HepG2 (cell line): ENCODE measurements around the gene SEC14L1. TPM values are rescaled to one million over a fixed set of nuclear protein-coding genes. Genes with fewer than 3 reads are reported as not detected.

Experiments used
- DMTF1 ChIP-seq: sonication (generic); formaldehyde crosslinking; IDR thresholded peaks from 2 replicates; pipeline ENCODE4 v1.4.0; 2020; ENCODE audit warnings: mild to moderate bottlenecking, missing genetic modification reagents
- E2F1 ChIP-seq: sonication (generic); formaldehyde crosslinking; IDR thresholded peaks from 2 replicates; pipeline ENCODE4 v1.5.0; 2020; ENCODE audit warnings: missing genetic modification reagents
- FOXO1 ChIP-seq: sonication (generic); formaldehyde crosslinking; IDR thresholded peaks from 2 replicates; pipeline ENCODE4 v1.4.0; 2020; ENCODE audit warnings: missing genetic modification reagents
- GZF1 ChIP-seq: sonication (generic); formaldehyde crosslinking; IDR thresholded peaks from 2 replicates; pipeline ENCODE4 v1.5.1; 2020; ENCODE audit warnings: mild to moderate bottlenecking, missing genetic modification reagents
- HNF4G ChIP-seq, 2 experiments: sonication (generic) in 1 of 2; formaldehyde crosslinking in 1 of 2; IDR thresholded peaks; 2 replicates each; pipeline versions ENCODE4 v1.4.0 to v1.6.1; 2011 to 2020; ENCODE audit warnings: borderline replicate concordance in 2 of 2, low read depth in 2 of 2, mild to moderate bottlenecking in 2 of 2, low read length in 1 of 2, missing genetic modification reagents in 1 of 2, moderate library complexity in 1 of 2
- MTF1 ChIP-seq: sonication (generic); formaldehyde crosslinking; IDR thresholded peaks from 2 replicates; pipeline ENCODE4 v1.5.0; 2020; ENCODE audit warnings: missing genetic modification reagents
- PHF21A ChIP-seq: sonication (generic); formaldehyde crosslinking; IDR thresholded peaks from 2 replicates; pipeline ENCODE4 v1.5.0; 2020; ENCODE audit warnings: mild to moderate bottlenecking, missing genetic modification reagents
- PLRG1 ChIP-seq: fragments of 450-650 bp; conservative IDR thresholded peaks from 2 replicates; pipeline ENCODE4 v1.6.1; 2016
- SCMH1 ChIP-seq: sonication (generic); formaldehyde crosslinking; IDR thresholded peaks from 2 replicates; pipeline ENCODE4 v1.9.0; 2021; ENCODE audit warnings: missing genetic modification reagents, mild to moderate bottlenecking, borderline replicate concordance
- SMAD9 ChIP-seq: sonication (generic); formaldehyde crosslinking; IDR thresholded peaks from 2 replicates; pipeline ENCODE4 v1.5.1; 2020; ENCODE audit warnings: mild to moderate bottlenecking, missing genetic modification reagents
- ZBTB10 ChIP-seq: sonication (generic); formaldehyde crosslinking; IDR thresholded peaks from 2 replicates; pipeline ENCODE4 v1.4.0; 2020; ENCODE audit warnings: missing genetic modification reagents, borderline replicate concordance
- ZBTB37 ChIP-seq: sonication (generic); formaldehyde crosslinking; IDR thresholded peaks from 2 replicates; pipeline ENCODE4 v1.4.0; 2020; ENCODE audit warnings: mild to moderate bottlenecking, missing genetic modification reagents
- ZFP41 ChIP-seq: sonication (generic); formaldehyde crosslinking; IDR thresholded peaks from 2 replicates; pipeline ENCODE4 v1.4.0; 2020; ENCODE audit warnings: mild to moderate bottlenecking, missing genetic modification reagents, borderline replicate concordance
- ZNF558 ChIP-seq: sonication (generic); formaldehyde crosslinking; IDR thresholded peaks from 2 replicates; pipeline ENCODE4 v1.9.0; 2022; ENCODE audit warnings: mild to moderate bottlenecking, missing genetic modification reagents, borderline replicate concordance
- ZNF616 ChIP-seq: sonication (generic); formaldehyde crosslinking; IDR thresholded peaks from 2 replicates; pipeline ENCODE4 v1.5.0; 2020; ENCODE audit warnings: low read depth, mild to moderate bottlenecking, missing genetic modification reagents
- ZNF678 ChIP-seq: sonication (generic); formaldehyde crosslinking; IDR thresholded peaks from 2 replicates; pipeline ENCODE4 v1.4.0; 2020; ENCODE audit warnings: mild to moderate bottlenecking, missing genetic modification reagents
- polyA plus RNA-seq, 8 experiments: library from polyadenylated mRNA; depleted of rRNA in 3 of 8; stranded (reverse) in 7 of 8; unstranded in 1 of 8; fragments of >200 nt; fragmentation: Illumina TruSeq in 4 of 8; extraction: Trizol in 4 of 8; gene quantifications; 2 replicates each; pipeline versions ENCODE4 v1.2.1 to v1.2.3, GENCODE V29; 2011 to 2016; ENCODE audit warnings: low read depth in 4 of 8, missing spikeins in 1 of 8, mixed read lengths in 1 of 8; ENCODE audit not compliant: insufficient read depth in 1 of 8
- total RNA-seq, 5 experiments: library from RNA; depleted of rRNA; stranded (reverse); fragments of >200 nt; fragmentation: Illumina TruSeq; extraction: Trizol; gene quantifications; 2 replicates each; pipeline ENCODE4 v1.2.3, GENCODE V29; 2016; ENCODE audit warnings: low read depth in 1 of 5

SEC14L1 gene
- total and polyA plus RNA-seq, 2 of the 13 experiments (the other 11 are each of a cell fraction or from before 2014, with no cell fraction given): 26.3 to 43.9 TPM

- TF ChIP-seq SCMH1 (CRISPR knock-in tag) (no peak), E2F1 (no peak), PLRG1 (no peak), ZFP41 (CRISPR knock-in tag) (no peak), FOXO1 (CRISPR knock-in tag) (no peak), ZBTB10 (CRISPR knock-in tag) (no peak), DMTF1 (CRISPR knock-in tag) (no peak), GZF1 (no peak), ZBTB37 (CRISPR knock-in tag) (no peak), ZNF558 (CRISPR knock-in tag) (no peak), ZNF616 (CRISPR knock-in tag) (no peak), SMAD9 (CRISPR knock-in tag) (no peak), PHF21A (CRISPR knock-in tag) (no peak), MTF1 (CRISPR knock-in tag) (no peak), ZNF678 (no peak), HNF4G (IDR thresholded peaks at IDR 0.05; ENCODE audit: borderline replicate concordance, low read depth, low read length) (no peak), HNF4G (CRISPR knock-in tag; IDR thresholded peaks at IDR 0.05; ENCODE audit: borderline replicate concordance, low read depth) (no peak)
Measured at GRCh38 chr17:77214743-77215142, 74.0 kb downstream of the SEC14L1 start (continued).
